Measurements from ENCODE around the gene TAF4. TPM values are rescaled to one million over a fixed set of nuclear protein-coding genes. Genes with fewer than 3 reads are reported as not detected.

The TAF4 gene
- total RNA-seq, 6 experiments from 2014 or later, result 9.0 to 13.0 (median 11.3) TPM

DNA sequence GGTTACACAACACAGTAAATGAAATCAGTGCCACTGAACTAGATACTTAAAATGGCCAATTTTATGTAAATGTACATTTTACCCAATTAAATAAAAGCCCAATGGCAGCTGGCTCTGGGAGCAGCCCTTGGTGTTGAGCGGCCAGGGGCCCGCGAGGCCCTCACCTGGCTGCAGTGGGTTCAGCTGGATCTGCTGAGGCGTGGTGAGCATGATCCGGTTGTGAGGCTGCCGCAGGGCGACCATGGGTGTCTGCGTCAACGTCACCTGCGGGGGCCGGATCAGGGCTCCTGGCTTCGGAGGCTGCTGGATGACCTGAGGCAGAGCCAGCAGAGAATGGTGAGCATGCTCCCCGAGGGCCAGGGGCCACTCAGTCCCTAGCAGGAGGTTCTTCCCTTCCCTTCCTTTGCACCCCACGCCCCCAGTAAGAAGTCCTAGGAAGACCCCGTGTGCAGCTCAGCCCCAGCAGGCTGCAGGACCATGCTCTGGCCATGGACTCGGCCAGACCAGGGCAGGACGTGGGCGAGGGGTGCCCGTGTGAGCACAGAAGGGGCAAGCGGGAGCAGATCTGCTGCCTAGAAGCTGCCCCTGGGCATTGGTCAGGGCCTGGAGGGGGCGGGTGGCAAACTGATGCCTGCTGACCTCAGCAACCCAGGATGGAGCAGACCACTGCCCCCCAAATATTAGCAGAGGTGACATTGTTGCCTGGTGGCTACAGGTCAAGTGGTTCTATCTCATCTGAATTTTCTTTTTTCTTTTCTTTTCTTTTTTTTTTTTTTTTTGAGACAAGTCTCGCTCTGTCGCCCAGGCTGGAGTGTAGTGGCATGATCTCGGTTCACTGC is 61.9 kb downstream of the TAF4 start:
- no peaks in the 10 kb centered on the region for H3K9me3 ChIP-seq
- H3K4me3 ChIP-seq, result no peak overlapping the region
- TF ChIP-seq, protein P1, sequence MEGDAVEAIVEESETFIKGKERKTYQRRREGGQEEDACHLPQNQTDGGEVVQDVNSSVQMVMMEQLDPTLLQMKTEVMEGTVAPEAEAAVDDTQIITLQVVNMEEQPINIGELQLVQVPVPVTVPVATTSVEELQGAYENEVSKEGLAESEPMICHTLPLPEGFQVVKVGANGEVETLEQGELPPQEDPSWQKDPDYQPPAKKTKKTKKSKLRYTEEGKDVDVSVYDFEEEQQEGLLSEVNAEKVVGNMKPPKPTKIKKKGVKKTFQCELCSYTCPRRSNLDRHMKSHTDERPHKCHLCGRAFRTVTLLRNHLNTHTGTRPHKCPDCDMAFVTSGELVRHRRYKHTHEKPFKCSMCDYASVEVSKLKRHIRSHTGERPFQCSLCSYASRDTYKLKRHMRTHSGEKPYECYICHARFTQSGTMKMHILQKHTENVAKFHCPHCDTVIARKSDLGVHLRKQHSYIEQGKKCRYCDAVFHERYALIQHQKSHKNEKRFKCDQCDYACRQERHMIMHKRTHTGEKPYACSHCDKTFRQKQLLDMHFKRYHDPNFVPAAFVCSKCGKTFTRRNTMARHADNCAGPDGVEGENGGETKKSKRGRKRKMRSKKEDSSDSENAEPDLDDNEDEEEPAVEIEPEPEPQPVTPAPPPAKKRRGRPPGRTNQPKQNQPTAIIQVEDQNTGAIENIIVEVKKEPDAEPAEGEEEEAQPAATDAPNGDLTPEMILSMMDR (IDR thresholded peaks at IDR 0.05), result no peak
- TF ChIP-seq POLR2A (IDR thresholded peaks at IDR 0.05), result no peak
- H3K27me3 ChIP-seq, result no peaks in the 10 kb centered on the region
- H3K27ac ChIP-seq, result peak overlapping the region in 2 of 3 donors; percentile 2 to 10
- intact Hi-C loops (cut with DNase I), result no loop called here
- WGBS (ENCODE audit: insufficient coverage, low coverage, low lambda C conversion rate, missing lambda C conversion rate), result 100% methylated on average over 1 of the region's 24 CpGs
- ATAC-seq (no peak), DNase-seq (no peak)
- H3K4me1 ChIP-seq, result peaks cover 0 to 8% (median 4%) of the 10 kb centered on the region in 4 donors
- peaks cover 0 to 56% (median 23%) of the 10 kb centered on the region in 4 donors for H3K36me3 ChIP-seq

GRCh38 chr20:62002882-62003480 is 62.7 kb downstream of the TAF4 start:
- Histone ChIP-seq H3K27ac (peak overlapping the region in 2 of 3 donors; percentile 2 to 10), H3K9me3 (no peaks in the 10 kb centered on the region), H3K36me3 (peaks cover 1 to 58% (median 24%) of the 10 kb centered on the region in 4 donors), H3K4me1 (peaks cover 0 to 8% (median 4%) of the 10 kb centered on the region in 4 donors), H3K27me3 (no peaks in the 10 kb centered on the region), H3K4me3 (no peak overlapping the region)
- TF ChIP-seq, protein P1 (IDR thresholded peaks at IDR 0.05), result no peak
- TF ChIP-seq POLR2A (IDR thresholded peaks at IDR 0.05), result no peak
- 49% methylated on average over 13 of the region's 18 CpGs for WGBS (ENCODE audit: insufficient coverage, low coverage, low lambda C conversion rate, missing lambda C conversion rate)
- intact Hi-C loops (cut with DNase I), result no loop called here
- ATAC-seq, result peak; percentile 82 to 88 (median 86)
- DNase-seq, result peak; percentile 63 to 75 (median 72)

DNA sequence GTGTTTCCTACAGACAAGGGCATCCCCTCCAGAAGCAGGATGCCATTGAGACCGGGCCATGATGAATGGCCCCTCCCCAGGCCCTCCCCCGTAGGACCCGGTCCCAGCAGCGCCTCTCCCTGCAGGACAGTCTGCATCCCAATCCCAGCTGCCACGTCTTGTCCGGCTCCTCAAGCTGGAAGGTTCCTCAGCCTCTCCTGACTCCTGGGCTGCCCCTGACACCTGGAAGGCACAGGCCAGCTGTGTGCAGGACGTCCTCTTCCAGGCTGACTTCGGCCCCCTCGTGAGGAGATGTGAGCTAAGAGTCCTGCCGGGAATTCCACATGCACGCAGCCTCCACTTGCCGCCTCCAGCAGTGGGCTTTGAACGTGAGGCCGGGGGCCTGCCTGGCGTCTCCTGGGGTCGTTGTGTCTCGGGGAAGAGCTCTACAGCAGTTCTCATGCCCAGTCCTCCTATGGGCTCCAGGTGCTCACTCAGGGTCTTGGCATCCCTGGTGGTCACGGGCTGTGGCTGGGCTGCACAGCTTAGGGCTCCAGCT is 64.4 kb downstream of the TAF4 start:
- DNase-seq (no peak), ATAC-seq (no peak)
- Histone ChIP-seq H3K27me3 (no peaks in the 10 kb centered on the region), H3K9me3 (no peaks in the 10 kb centered on the region), H3K27ac (no peak overlapping the region), H3K4me1 (peaks cover 0 to 8% (median 4%) of the 10 kb centered on the region in 4 donors), H3K4me3 (no peak overlapping the region), H3K36me3 (peaks cover 5 to 64% (median 23%) of the 10 kb centered on the region in 4 donors)
- WGBS (ENCODE audit: insufficient coverage, low coverage, low lambda C conversion rate, missing lambda C conversion rate), result 87% methylated on average over 5 of the region's 18 CpGs
- TF ChIP-seq, protein P1 (IDR thresholded peaks at IDR 0.05), result no peak
- TF ChIP-seq POLR2A (IDR thresholded peaks at IDR 0.05), result no peak
- intact Hi-C loops (cut with DNase I), result no loop called here

DNA sequence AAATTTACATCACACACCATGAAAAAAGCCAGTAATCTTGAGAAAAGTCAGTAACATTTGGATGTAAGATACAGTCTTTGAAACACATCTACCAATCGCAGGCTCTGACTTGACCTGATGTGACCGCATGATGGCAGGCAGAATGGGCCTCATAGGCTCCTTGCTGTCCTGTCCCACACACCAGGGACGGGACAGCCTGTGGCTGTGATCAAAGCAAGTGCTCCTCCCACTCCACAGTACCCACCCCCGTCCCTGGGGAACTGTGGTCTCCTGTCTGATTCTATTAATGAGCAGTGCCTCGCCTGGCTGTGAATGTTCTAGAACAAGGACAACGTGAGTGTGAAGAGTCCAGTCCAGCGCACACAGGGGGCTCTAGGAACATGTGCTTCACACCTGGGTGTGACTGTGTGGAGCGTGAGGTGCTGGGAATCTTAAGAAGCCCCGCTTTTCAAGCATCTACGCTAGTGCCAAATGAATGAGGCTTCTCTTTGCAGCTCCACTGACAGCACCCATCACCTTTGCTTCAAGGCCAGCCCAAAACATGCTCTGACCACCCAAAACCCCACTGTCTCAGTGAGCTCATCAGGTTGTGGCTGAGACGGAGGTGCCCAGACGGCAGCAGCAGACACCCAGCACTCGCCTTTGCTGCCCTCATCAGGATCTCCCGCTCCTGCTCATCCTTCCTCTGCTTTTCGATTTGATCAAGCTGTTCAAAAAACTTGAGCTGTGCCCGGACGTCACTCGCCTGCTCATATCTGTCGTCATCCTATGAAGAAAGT is 67.1 kb downstream of the TAF4 start:
- peaks cover 5 to 74% (median 22%) of the 10 kb centered on the region in 4 donors for H3K36me3 ChIP-seq
- H3K4me1 ChIP-seq, result peaks cover 0 to 6% (median 2%) of the 10 kb centered on the region in 4 donors
- TF ChIP-seq, protein P1 (IDR thresholded peaks at IDR 0.05), result no peak
- no peak for TF ChIP-seq POLR2A (IDR thresholded peaks at IDR 0.05)
- WGBS (ENCODE audit: insufficient coverage, low coverage, low lambda C conversion rate, missing lambda C conversion rate), result 91% methylated on average over 10 of the region's 19 CpGs
- no peak overlapping the region for H3K27ac ChIP-seq
- H3K9me3 ChIP-seq, result no peaks in the 10 kb centered on the region
- intact Hi-C loops (cut with DNase I), result no loop called here
- no peaks in the 10 kb centered on the region for H3K27me3 ChIP-seq
- no peak overlapping the region for H3K4me3 ChIP-seq
- ATAC-seq (no peak), DNase-seq (no peak)
